GM23248 (cell line): ENCODE results near the gene PARP3. TPM values are rescaled to one million over a fixed set of nuclear protein-coding genes. Genes with fewer than 3 reads are reported as not detected.

Experiments used
- DNase-seq: peaks from one replicate; pipeline ENCODE4 v3.0.0-alpha.2; 2015
- H2AFZ ChIP-seq: fragments of 200-600 bp; sonication (generic); 2 replicates; pipeline ENCODE4 v1.6.1; 2016; ENCODE audit warnings: antibody characterized with exemption
- H3F3A ChIP-seq: fragments of 200-600 bp; sonication (generic); 2 replicates; pipeline ENCODE4 v1.6.1; 2016; ENCODE audit warnings: mild to moderate bottlenecking, antibody characterized with exemption, mixed run types; ENCODE audit not compliant: insufficient read depth
- H3K27ac ChIP-seq: fragments of 200-600 bp; sonication (generic); 2 replicates; pipeline ENCODE4 v1.5.1; 2016; ENCODE audit warnings: mild to moderate bottlenecking
- H3K27me3 ChIP-seq: fragments of 200-600 bp; sonication (generic); replicated peaks from 2 replicates; pipeline ENCODE4 v1.6.1; 2016; ENCODE audit warnings: mild to moderate bottlenecking; ENCODE audit not compliant: insufficient read depth
- H3K36me3 ChIP-seq: fragments of 200-600 bp; sonication (generic); 2 replicates; pipeline ENCODE4 v1.6.1; 2016; ENCODE audit warnings: low read depth, mild to moderate bottlenecking
- H3K4me1 ChIP-seq: fragments of 200-600 bp; sonication (generic); 2 replicates; pipeline ENCODE4 v1.6.1; 2016; ENCODE audit warnings: mild to moderate bottlenecking; ENCODE audit not compliant: insufficient read depth
- H3K4me2 ChIP-seq: fragments of 200-600 bp; sonication (generic); one replicate; pipeline ENCODE4 v1.6.1; 2016; ENCODE audit warnings: mild to moderate bottlenecking; ENCODE audit not compliant: unreplicated experiment
- H3K4me3 ChIP-seq: fragments of 200-600 bp; sonication (generic); 2 replicates; pipeline ENCODE4 v1.5.1; 2016; ENCODE audit warnings: mild to moderate bottlenecking
- H3K79me2 ChIP-seq: fragments of 200-600 bp; sonication (generic); 2 replicates; pipeline ENCODE4 v1.6.1; 2016; ENCODE audit warnings: mild to moderate bottlenecking; ENCODE audit not compliant: insufficient read depth
- H3K9ac ChIP-seq: fragments of 200-600 bp; sonication (generic); 2 replicates; pipeline ENCODE4 v1.6.1; 2016; ENCODE audit warnings: mild to moderate bottlenecking
- H3K9me2 ChIP-seq: fragments of 200-600 bp; sonication (generic); 2 replicates; pipeline ENCODE4 v1.6.1; 2016; ENCODE audit warnings: mixed run types, mild to moderate bottlenecking, moderate library complexity; ENCODE audit not compliant: insufficient read depth
- H3K9me3 ChIP-seq: fragments of 200-600 bp; sonication (generic); one replicate; pipeline ENCODE4 v1.6.1; 2017; ENCODE audit warnings: low read depth
- H4K20me1 ChIP-seq: fragments of 200-600 bp; sonication (generic); 2 replicates; pipeline ENCODE4 v1.6.0; 2016; ENCODE audit not compliant: insufficient read depth
- EZH2 ChIP-seq: fragments of 200-600 bp; sonication (generic); IDR thresholded peaks from 2 replicates; pipeline ENCODE4 v1.6.1; 2018; ENCODE audit warnings: antibody characterized with exemption, mild to moderate bottlenecking; ENCODE audit not compliant: insufficient read depth, poor library complexity, severe bottlenecking
- EZH2phosphoT487 ChIP-seq: fragments of 200-600 bp; sonication (generic); IDR thresholded peaks from 2 replicates; pipeline ENCODE4 v1.6.1; 2018; ENCODE audit warnings: antibody characterized with exemption, moderate library complexity, mild to moderate bottlenecking, low read depth; ENCODE audit not compliant: insufficient read depth
- WGBS, 2 experiments: methylation state at CpG; one replicate each; pipeline ENCODE4 v1.1.6; 2015 to 2017; ENCODE audit warnings: low lambda C conversion rate in 2 of 2, low coverage in 1 of 2; ENCODE audit errors: missing lambda C conversion rate in 2 of 2; 5-methylcytosine and 5-hydroxymethylcytosine counted together
- in situ Hi-C: fragments of 300-500 bp; cut with MboI; formaldehyde crosslinking; loops from 2 replicates; pipeline ENCODE4 v1.15.0; 2020
- polyA plus RNA-seq: library from polyadenylated mRNA; unstranded; fragments of >200 nt; fragmentation: Nextera tagmentation; extraction: Ambion mirVana; gene quantifications from 2 replicates; pipeline ENCODE4 v1.2.1, GENCODE V29; 2016
- total RNA-seq: library from RNA; depleted of rRNA; stranded (reverse); fragments of >200 nt; shearing (Covaris generic); gene quantifications from 2 replicates; pipeline ENCODE4 v1.2.3, GENCODE V29; 2014; rRNA removed

The PARP3 gene
- 80.4 and 118 TPM in 2 replicates for total RNA-seq
- 60.4 and 64.0 TPM in 2 replicates for polyA plus RNA-seq

- in situ Hi-C loops, result no loop called here
- Histone ChIP-seq H3K79me2 (peaks cover 39% of the 10 kb centered on the region), H2AFZ (peak within 1 kb of the TSS; percentile 82), H4K20me1 (no peaks in the 10 kb centered on the region), H3K4me3 (peak within 1 kb of the TSS; percentile 92), H3K9me3 (no peaks in the 10 kb centered on the region), H3K4me2 (peak within 1 kb of the TSS; percentile 95), H3K9me2 (no peaks in the 10 kb centered on the region), H3K9ac (peak within 1 kb of the TSS; percentile 90), H3K27me3 (no peaks in the 10 kb centered on the region), H3K36me3 (no peaks in the 10 kb centered on the region; the same call in 1 of the 2 replicates), H3F3A (peaks cover 13% of the 10 kb centered on the region; the same call in 1 of the 2 replicates), H3K27ac (peak within 1 kb of the TSS; percentile 94), H3K4me1 (peaks cover 20% of the 10 kb centered on the region)
- peak; percentile 100 for DNase-seq
- WGBS, 2 experiments, result 0 to 2% methylated on average over 52 to 55 of the region's 67 CpGs
- TF ChIP-seq EZH2, result no peak
- TF ChIP-seq EZH2phosphoT487, result no peak
These were observed at the start of gene PARP3, which contains the start of gene RRP9 for GRCh38 chr3:51941798-51942602. Gene PARP3 (plus strand): TSS chr3:51942363. CDS start chr3:51943356, 993 bp downstream. Gene RRP9 (minus strand): TSS chr3:51941904. CDS start chr3:51941867, 37 bp downstream.

- H3K9me3 ChIP-seq, result no peaks in the 10 kb centered on the region
- H3K4me2 ChIP-seq, result no peak overlapping the region
- DNase-seq, result no peak
- no peaks in the 10 kb centered on the region for H3K79me2 ChIP-seq
- no peak for TF ChIP-seq EZH2phosphoT487
- TF ChIP-seq EZH2, result no peak
- no peak overlapping the region for H2AFZ ChIP-seq
- H3K27me3 ChIP-seq, result peaks cover 12% of the 10 kb centered on the region
- no peaks in the 10 kb centered on the region for H3K36me3 ChIP-seq
- WGBS, 2 experiments, result 29 to 33% methylated on average over 4 of the region's 4 CpGs
- H3K4me1 ChIP-seq, result no peaks in the 10 kb centered on the region
- in situ Hi-C loops, result no loop called here
- H3K9ac ChIP-seq, result no peak overlapping the region
- no peak overlapping the region for H3K27ac ChIP-seq
- H3K4me3 ChIP-seq, result no peak overlapping the region
- H3K9me2 ChIP-seq, result no peaks in the 10 kb centered on the region
- H3F3A ChIP-seq, result no peaks in the 10 kb centered on the region
- H4K20me1 ChIP-seq, result no peaks in the 10 kb centered on the region
These were observed 47.8 kb upstream of the PARP3 start for GRCh38 chr3:51894391-51894790.

GRCh38 chr3:51894939-51895338, 47.2 kb upstream of the PARP3 start:
- in situ Hi-C loops, result no loop called here

GRCh38 chr3:51896607-51897305, 45.4 kb upstream of the PARP3 start:
- H3K27ac ChIP-seq, result no peak overlapping the region
- no peak for DNase-seq
- H3K9ac ChIP-seq, result no peak overlapping the region
- TF ChIP-seq EZH2, result no peak
- TF ChIP-seq EZH2phosphoT487, result no peak
- no peaks in the 10 kb centered on the region for H3K9me3 ChIP-seq
- no peak overlapping the region for H2AFZ ChIP-seq
- H3K27me3 ChIP-seq, result peaks cover 5% of the 10 kb centered on the region; the same call in 1 of the 2 replicates
- H4K20me1 ChIP-seq, result no peaks in the 10 kb centered on the region
- 77 to 81% methylated on average over 10 of the region's 10 CpGs for whole genome bisulfite sequencing, 2 experiments
- no peak overlapping the region for H3K4me2 ChIP-seq
- H3K36me3 ChIP-seq, result no peaks in the 10 kb centered on the region
- H3K4me1 ChIP-seq, result no peaks in the 10 kb centered on the region
- H3K9me2 ChIP-seq, result no peaks in the 10 kb centered on the region
- no peaks in the 10 kb centered on the region for H3K79me2 ChIP-seq
- H3F3A ChIP-seq, result no peaks in the 10 kb centered on the region
- in situ Hi-C loops, result no loop called here
- H3K4me3 ChIP-seq, result no peak overlapping the region

More at GRCh38 chr3:51894939-51895338, 47.2 kb upstream of the PARP3 start:
- Histone ChIP-seq H3F3A (no peaks in the 10 kb centered on the region), H4K20me1 (no peaks in the 10 kb centered on the region), H3K27ac (no peak overlapping the region), H3K9ac (no peak overlapping the region), H3K27me3 (peaks cover 12% of the 10 kb centered on the region; the same call in 1 of the 2 replicates), H3K79me2 (no peaks in the 10 kb centered on the region), H3K9me2 (no peaks in the 10 kb centered on the region), H2AFZ (no peak overlapping the region), H3K4me2 (no peak overlapping the region), H3K4me1 (no peaks in the 10 kb centered on the region), H3K36me3 (no peaks in the 10 kb centered on the region), H3K9me3 (no peaks in the 10 kb centered on the region), H3K4me3 (no peak overlapping the region)
- DNase-seq, result no peak
- TF ChIP-seq EZH2 (no peak), EZH2phosphoT487 (no peak)
- 68 to 69% methylated on average over 14 to 16 of the region's 16 CpGs for WGBS, 2 experiments
